Lung microvascular endothelial cell (primary cell): ENCODE measurements around the gene AOX1. TPM values are rescaled to one million over a fixed set of nuclear protein-coding genes. Genes with fewer than 3 reads are reported as not detected.
"Not testable (repeated sequence)": the region's sequence is repeated elsewhere in the genome, so short reads cannot be mapped to it uniquely, and the experiment has no call there.

Experiments
- DNase-seq, 2 donors: peaks; one replicate each; pipeline versions ENCODE4 v3.0.0 to v3.0.0-alpha.2; 2010; ENCODE audit warnings: low read depth in 2 of 2
- total RNA-seq: library from RNA; depleted of rRNA; stranded (reverse); fragments of >200 nt; gene quantifications from 2 replicates; pipeline ENCODE4 v1.2.1, GENCODE V29; 2014

Gene AOX1
- total RNA-seq, 1 donor from 2014 or later = 0.20 TPM

- DNase-seq = no peak
These were observed 80.0 kb downstream of the AOX1 start for GRCh38 chr2:200665626-200666453.

GRCh38 chr2:200667413-200667812, 81.6 kb downstream of the AOX1 start:
- DNase-seq = no peak

- no peak for DNase-seq
These were observed 82.7 kb downstream of the AOX1 start for GRCh38 chr2:200668478-200668877.

GRCh38 chr2:200669308-200669707, 83.5 kb downstream of the AOX1 start:
- no peak for DNase-seq

GRCh38 chr2:200670313-200670712, 84.5 kb downstream of the AOX1 start:
- DNase-seq = no peak

GRCh38 chr2:200670751-200671150, 84.9 kb downstream of the AOX1 start:
- DNase-seq = no peak

- no peak for DNase-seq
These were observed 87.4 kb downstream of the AOX1 start for GRCh38 chr2:200673191-200673590.

GRCh38 chr2:200674837-200675236, 89.0 kb downstream of the AOX1 start:
- DNase-seq = no peak

GRCh38 chr2:200677171-200677570, 91.4 kb downstream of the AOX1 start:
- no peak for DNase-seq

- DNase-seq = peak in 1 of 2 donors; percentile 14
These were observed 92.1 kb downstream of the AOX1 start for GRCh38 chr2:200677721-200678532.

GRCh38 chr2:200679127-200679526, 93.3 kb downstream of the AOX1 start:
- no peak for DNase-seq

GRCh38 chr2:200679535-200679934, 93.7 kb downstream of the AOX1 start:
- no peak for DNase-seq

- no peak for DNase-seq
These were observed 95.9 kb downstream of the AOX1 start for GRCh38 chr2:200681697-200682096.

- DNase-seq = not testable (repeated sequence)
These were observed 96.6 kb downstream of the AOX1 start for GRCh38 chr2:200682407-200682806.

- DNase-seq = no peak
These were observed 102.4 kb downstream of the AOX1 start for GRCh38 chr2:200687922-200688920.

GRCh38 chr2:200689115-200689514, 103.3 kb downstream of the AOX1 start:
- DNase-seq = no peak

GRCh38 chr2:200693836-200694470, 108.1 kb downstream of the AOX1 start:
- no peak for DNase-seq

- no peak for DNase-seq
These were observed 109.4 kb downstream of the AOX1 start for GRCh38 chr2:200695191-200695590.

GRCh38 chr2:200695601-200696000, 109.8 kb downstream of the AOX1 start:
- DNase-seq = no peak

GRCh38 chr2:200698217-200698616, 112.4 kb downstream of the AOX1 start:
- no peak for DNase-seq

GRCh38 chr2:200699310-200699709, 113.5 kb downstream of the AOX1 start:
- no peak for DNase-seq
